ENCODE results near the gene MATR3.

The MATR3 gene

GRCh38 chr5:139299486-139299885 lies 5.9 kb downstream of the MATR3 start:
- Histone ChIP-seq H3K27me3 (ENCODE audit: low read length) (no peaks in the 10 kb centered on the region), H3F3A (ENCODE audit: insufficient read depth) (peaks cover 34% of the 10 kb centered on the region), H3K9me3 (ENCODE audit: insufficient read depth, low read length) (no peaks in the 10 kb centered on the region), H3K36me3 (ENCODE audit: low read length) (peaks cover 9% of the 10 kb centered on the region), H3K79me2 (ENCODE audit: insufficient read depth, low read length) (peaks cover 100% of the 10 kb centered on the region), H3K4me2 (ENCODE audit: low read depth, low read length, poor library complexity, severe bottlenecking) (peak overlapping the region; percentile 98), H3K9ac (ENCODE audit: low read length) (no peak overlapping the region; the same call in 1 of the 2 replicates), H2AFZ (ENCODE audit: low read depth, low read length, severe bottlenecking) (no peak overlapping the region), H3K4me3 (ENCODE audit: insufficient read depth, low read length, poor library complexity, severe bottlenecking) (no peak overlapping the region), H3K27ac (ENCODE audit: low read depth, low read length) (no peak overlapping the region; the same call in 1 of the 2 replicates), H4K20me1 (ENCODE audit: low read depth, low read length) (peaks cover 70% of the 10 kb centered on the region), H3K9me2 (replicated peaks; ENCODE audit: insufficient read depth, low read length) (no peaks in the 10 kb centered on the region)
- TF ChIP-seq CTCF (IDR thresholded peaks at IDR 0.05; ENCODE audit: insufficient read depth, low read length, poor library complexity, severe bottlenecking): no peak

GRCh38 chr5:139301808-139302499 lies 8.4 kb downstream of the MATR3 start:
- no peaks in the 10 kb centered on the region; the same call in 1 of the 2 replicates for H3K36me3 ChIP-seq (ENCODE audit: low read length)
- no peak overlapping the region for H3K27ac ChIP-seq (ENCODE audit: low read depth, low read length)
- no peak overlapping the region for H3K9ac ChIP-seq (ENCODE audit: low read length)
- peak overlapping the region; percentile 47 for H3K4me2 ChIP-seq (ENCODE audit: low read depth, low read length, poor library complexity, severe bottlenecking)
- peaks cover 100% of the 10 kb centered on the region for H3K79me2 ChIP-seq (ENCODE audit: insufficient read depth, low read length)
- H3K27me3 ChIP-seq (ENCODE audit: low read length): no peaks in the 10 kb centered on the region
- no peak overlapping the region for H3K4me3 ChIP-seq (ENCODE audit: insufficient read depth, low read length, poor library complexity, severe bottlenecking)
- H2AFZ ChIP-seq (ENCODE audit: low read depth, low read length, severe bottlenecking): no peak overlapping the region
- H3K9me3 ChIP-seq (ENCODE audit: insufficient read depth, low read length): no peaks in the 10 kb centered on the region
- peaks cover 74% of the 10 kb centered on the region for H4K20me1 ChIP-seq (ENCODE audit: low read depth, low read length)
- no peaks in the 10 kb centered on the region for H3K9me2 ChIP-seq (replicated peaks; ENCODE audit: insufficient read depth, low read length)
- TF ChIP-seq CTCF (IDR thresholded peaks at IDR 0.05; ENCODE audit: insufficient read depth, low read length, poor library complexity, severe bottlenecking) (no peak), EZH2phosphoT487 (conservative IDR thresholded peaks at IDR 0.05; ENCODE audit: low read length) (no peak)
- H3F3A ChIP-seq (ENCODE audit: insufficient read depth): peaks cover 48% of the 10 kb centered on the region

DNA sequence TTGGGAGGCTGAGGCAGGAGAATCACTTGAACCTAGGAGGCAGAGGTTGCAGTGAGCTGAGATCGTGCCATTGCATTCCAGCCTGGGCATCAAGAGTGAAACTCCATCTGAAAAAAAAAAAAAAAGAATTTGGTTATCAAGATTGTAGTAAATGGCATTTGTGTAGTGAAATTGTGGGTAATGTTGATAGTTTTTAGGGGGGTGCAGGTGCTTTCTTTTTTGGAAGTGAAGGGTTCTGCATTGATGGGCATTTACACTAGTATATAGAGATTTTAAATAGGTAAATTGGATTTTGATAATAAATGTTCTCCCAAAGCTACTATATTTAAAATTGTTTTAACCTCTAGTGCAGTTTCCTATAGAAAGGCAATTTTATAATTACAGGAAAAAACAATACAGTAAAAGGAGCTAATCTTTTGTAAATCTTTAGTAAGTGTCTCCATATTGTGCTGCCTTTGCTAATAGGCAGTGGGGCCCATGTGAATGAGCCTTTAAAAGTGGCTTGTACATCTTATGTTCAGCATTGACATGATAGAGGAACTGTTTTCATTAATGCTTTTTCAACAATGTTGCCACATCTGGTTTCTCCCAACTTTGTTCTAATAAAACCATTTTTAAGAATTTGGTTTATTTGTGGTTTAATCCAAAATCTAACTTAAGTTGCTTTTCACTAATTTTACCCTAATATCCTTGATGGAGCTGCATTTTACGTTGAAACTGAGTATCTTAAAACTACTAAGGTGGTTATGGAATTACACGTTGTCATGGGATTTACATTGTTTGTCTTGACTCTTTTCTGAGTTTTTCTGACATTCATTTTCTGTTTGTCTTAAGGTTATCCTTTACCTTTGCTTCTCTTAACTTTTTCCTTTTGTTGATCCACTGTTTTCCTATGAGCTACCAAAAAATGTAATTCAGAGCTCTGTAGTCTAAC lies 11.1 kb downstream of the MATR3 start:
- H3K4me3 ChIP-seq (ENCODE audit: insufficient read depth, low read length, poor library complexity, severe bottlenecking): no peak overlapping the region
- no peaks in the 10 kb centered on the region for H3K27me3 ChIP-seq (ENCODE audit: low read length)
- H3F3A ChIP-seq (ENCODE audit: insufficient read depth): peaks cover 46% of the 10 kb centered on the region
- H2AFZ ChIP-seq (ENCODE audit: low read depth, low read length, severe bottlenecking): no peak overlapping the region
- TF ChIP-seq EZH2phosphoT487 (conservative IDR thresholded peaks at IDR 0.05; ENCODE audit: low read length): no peak
- no peak for TF ChIP-seq CTCF (IDR thresholded peaks at IDR 0.05; ENCODE audit: insufficient read depth, low read length, poor library complexity, severe bottlenecking)
- no peaks in the 10 kb centered on the region for H3K9me2 ChIP-seq (replicated peaks; ENCODE audit: insufficient read depth, low read length)
- no peaks in the 10 kb centered on the region for H3K9me3 ChIP-seq (ENCODE audit: insufficient read depth, low read length)
- peak overlapping the region; percentile 47 for H3K4me2 ChIP-seq (ENCODE audit: low read depth, low read length, poor library complexity, severe bottlenecking)
- H3K79me2 ChIP-seq (ENCODE audit: insufficient read depth, low read length): peaks cover 100% of the 10 kb centered on the region
- no peaks in the 10 kb centered on the region for H3K36me3 ChIP-seq (ENCODE audit: low read length)
- H4K20me1 ChIP-seq (ENCODE audit: low read depth, low read length): peaks cover 76% of the 10 kb centered on the region
- no peak overlapping the region for H3K27ac ChIP-seq (ENCODE audit: low read depth, low read length)
- no peak overlapping the region for H3K9ac ChIP-seq (ENCODE audit: low read length)
